SU-DHL-6 (cell line): ENCODE data around the gene IL10RA.

Source experiments
- H2AFZ ChIP-seq: fragments of 200-600 bp; sonication (generic); 2 replicates; pipeline ENCODE4 v1.6.1; 2014; ENCODE audit warnings: low read depth, mild to moderate bottlenecking, moderate library complexity, mixed read lengths, antibody characterized with exemption, low read length; ENCODE audit not compliant: severe bottlenecking
- H3F3A ChIP-seq: fragments of 200-600 bp; shearing (Covaris generic); 2 replicates; pipeline ENCODE4 v1.6.0; 2016; ENCODE audit warnings: antibody characterized with exemption, mild to moderate bottlenecking; ENCODE audit not compliant: insufficient read depth
- H3K27ac ChIP-seq: fragments of 200-600 bp; sonication (generic); 2 replicates; pipeline ENCODE4 v1.5.1; 2016; ENCODE audit warnings: low read depth, mild to moderate bottlenecking, low read length, moderate library complexity, mixed read lengths
- H3K27me3 ChIP-seq: fragments of 200-600 bp; sonication (generic), shearing (Covaris generic); 2 replicates; pipeline ENCODE4 v1.6.0; 2014; ENCODE audit warnings: mild to moderate bottlenecking, low read length
- H3K36me3 ChIP-seq: fragments of 200-600 bp; sonication (generic); 2 replicates; pipeline ENCODE4 v1.6.1; 2014; ENCODE audit warnings: mild to moderate bottlenecking, low read length, mixed read lengths
- H3K4me2 ChIP-seq: fragments of 300-600, 200-600 bp; shearing (Covaris generic), sonication (generic); 2 replicates; pipeline ENCODE4 v1.6.0; 2014; ENCODE audit warnings: low read length, low read depth, mild to moderate bottlenecking; ENCODE audit not compliant: poor library complexity, severe bottlenecking
- H3K4me3 ChIP-seq: fragments of 200-600 bp; sonication (generic); 2 replicates; pipeline ENCODE4 v1.5.1; 2014; ENCODE audit warnings: antibody characterized with exemption, low read length, mild to moderate bottlenecking, mixed read lengths; ENCODE audit not compliant: insufficient read depth, poor library complexity, severe bottlenecking
- H3K79me2 ChIP-seq: fragments of 200-600 bp; sonication (generic); 2 replicates; pipeline ENCODE4 v1.6.1; 2014; ENCODE audit warnings: mild to moderate bottlenecking, low read length, moderate library complexity; ENCODE audit not compliant: insufficient read depth
- H3K9ac ChIP-seq: fragments of 200-600 bp; sonication (generic); 2 replicates; pipeline ENCODE4 v1.7.0; 2014; ENCODE audit warnings: mild to moderate bottlenecking, low read length
- H3K9me2 ChIP-seq: fragments of 200-600 bp; sonication (generic); replicated peaks from 2 replicates; pipeline ENCODE4 v1.6.1; 2014; ENCODE audit warnings: low read length; ENCODE audit not compliant: insufficient read depth
- H3K9me3 ChIP-seq: fragments of 200-600 bp; sonication (generic); 2 replicates; pipeline ENCODE4 v1.6.1; 2014; ENCODE audit warnings: low read length, mixed read lengths; ENCODE audit not compliant: insufficient read depth
- H4K20me1 ChIP-seq: fragments of 200-600 bp; sonication (generic); 2 replicates; pipeline ENCODE4 v1.6.1; 2014; ENCODE audit warnings: low read depth, mild to moderate bottlenecking, antibody characterized with exemption, low read length, moderate library complexity, mixed read lengths
- EZH2phosphoT487 ChIP-seq: fragments of 200-600 bp; sonication (generic), shearing (Covaris generic); conservative IDR thresholded peaks from 2 replicates; pipeline ENCODE4 v1.6.1; 2018; ENCODE audit warnings: mild to moderate bottlenecking, antibody characterized with exemption, low read length, moderate library complexity, mixed read lengths
- TF ChIP-seq, protein P1 (sequence below): fragments of 200-600 bp; sonication (generic); IDR thresholded peaks from one replicate; pipeline ENCODE4 v1.5.1; 2017; ENCODE audit warnings: antibody characterized with exemption, mild to moderate bottlenecking, low read length, moderate library complexity; ENCODE audit not compliant: insufficient read depth, poor library complexity, severe bottlenecking

IL10RA gene

DNA sequence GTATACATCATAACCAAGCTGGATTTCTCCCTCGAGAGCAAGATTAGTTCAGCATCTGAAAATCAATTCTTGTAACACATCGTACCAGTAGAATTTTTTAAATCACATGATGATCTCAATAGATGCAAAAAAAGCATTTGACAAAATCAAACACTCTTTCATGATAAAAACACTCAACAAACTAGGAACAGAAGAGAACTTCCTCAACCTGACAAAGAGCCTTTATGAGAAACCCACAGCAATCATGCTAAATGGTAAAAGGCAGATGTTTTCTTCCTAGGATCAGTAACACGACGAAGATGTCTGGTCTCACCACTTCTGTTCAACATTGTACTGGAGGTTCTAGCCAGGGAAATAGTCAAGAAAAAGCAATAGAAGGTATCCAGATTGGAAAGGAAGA lies 56.6 kb downstream of the IL10RA start:
- Histone ChIP-seq H3K9me2 (no peaks in the 10 kb centered on the region), H3K27ac (no peak overlapping the region), H3K4me2 (no peak overlapping the region), H4K20me1 (no peaks in the 10 kb centered on the region), H3K79me2 (no peaks in the 10 kb centered on the region), H2AFZ (no peak overlapping the region), H3K36me3 (no peaks in the 10 kb centered on the region), H3F3A (no peaks in the 10 kb centered on the region), H3K9ac (no peak overlapping the region), H3K9me3 (no peaks in the 10 kb centered on the region), H3K4me3 (no peak overlapping the region), H3K27me3 (no peaks in the 10 kb centered on the region)
- no peak for TF ChIP-seq EZH2phosphoT487
- TF ChIP-seq, protein P1, sequence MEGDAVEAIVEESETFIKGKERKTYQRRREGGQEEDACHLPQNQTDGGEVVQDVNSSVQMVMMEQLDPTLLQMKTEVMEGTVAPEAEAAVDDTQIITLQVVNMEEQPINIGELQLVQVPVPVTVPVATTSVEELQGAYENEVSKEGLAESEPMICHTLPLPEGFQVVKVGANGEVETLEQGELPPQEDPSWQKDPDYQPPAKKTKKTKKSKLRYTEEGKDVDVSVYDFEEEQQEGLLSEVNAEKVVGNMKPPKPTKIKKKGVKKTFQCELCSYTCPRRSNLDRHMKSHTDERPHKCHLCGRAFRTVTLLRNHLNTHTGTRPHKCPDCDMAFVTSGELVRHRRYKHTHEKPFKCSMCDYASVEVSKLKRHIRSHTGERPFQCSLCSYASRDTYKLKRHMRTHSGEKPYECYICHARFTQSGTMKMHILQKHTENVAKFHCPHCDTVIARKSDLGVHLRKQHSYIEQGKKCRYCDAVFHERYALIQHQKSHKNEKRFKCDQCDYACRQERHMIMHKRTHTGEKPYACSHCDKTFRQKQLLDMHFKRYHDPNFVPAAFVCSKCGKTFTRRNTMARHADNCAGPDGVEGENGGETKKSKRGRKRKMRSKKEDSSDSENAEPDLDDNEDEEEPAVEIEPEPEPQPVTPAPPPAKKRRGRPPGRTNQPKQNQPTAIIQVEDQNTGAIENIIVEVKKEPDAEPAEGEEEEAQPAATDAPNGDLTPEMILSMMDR, result no peak

DNA sequence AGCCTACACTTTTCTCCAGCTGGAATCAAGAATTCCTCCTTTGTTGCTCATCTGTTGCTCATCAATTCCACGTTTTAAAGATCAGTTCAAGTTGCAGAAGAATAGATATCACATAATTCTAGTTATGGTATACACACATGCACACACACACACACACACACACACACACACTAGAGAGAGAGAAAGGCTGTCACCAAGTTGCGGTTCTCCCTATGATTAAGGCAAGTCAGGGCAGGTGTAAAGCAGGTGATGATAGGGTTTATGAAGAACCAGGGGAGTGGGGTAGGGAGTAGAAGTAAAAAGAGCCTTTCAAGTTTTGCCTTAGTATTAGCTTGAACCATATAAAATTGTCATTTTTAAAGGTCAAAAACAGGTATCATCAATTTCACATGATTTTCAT lies 59.0 kb downstream of the IL10RA start:
- TF ChIP-seq, protein P1, result no peak
- no peak for TF ChIP-seq EZH2phosphoT487

DNA sequence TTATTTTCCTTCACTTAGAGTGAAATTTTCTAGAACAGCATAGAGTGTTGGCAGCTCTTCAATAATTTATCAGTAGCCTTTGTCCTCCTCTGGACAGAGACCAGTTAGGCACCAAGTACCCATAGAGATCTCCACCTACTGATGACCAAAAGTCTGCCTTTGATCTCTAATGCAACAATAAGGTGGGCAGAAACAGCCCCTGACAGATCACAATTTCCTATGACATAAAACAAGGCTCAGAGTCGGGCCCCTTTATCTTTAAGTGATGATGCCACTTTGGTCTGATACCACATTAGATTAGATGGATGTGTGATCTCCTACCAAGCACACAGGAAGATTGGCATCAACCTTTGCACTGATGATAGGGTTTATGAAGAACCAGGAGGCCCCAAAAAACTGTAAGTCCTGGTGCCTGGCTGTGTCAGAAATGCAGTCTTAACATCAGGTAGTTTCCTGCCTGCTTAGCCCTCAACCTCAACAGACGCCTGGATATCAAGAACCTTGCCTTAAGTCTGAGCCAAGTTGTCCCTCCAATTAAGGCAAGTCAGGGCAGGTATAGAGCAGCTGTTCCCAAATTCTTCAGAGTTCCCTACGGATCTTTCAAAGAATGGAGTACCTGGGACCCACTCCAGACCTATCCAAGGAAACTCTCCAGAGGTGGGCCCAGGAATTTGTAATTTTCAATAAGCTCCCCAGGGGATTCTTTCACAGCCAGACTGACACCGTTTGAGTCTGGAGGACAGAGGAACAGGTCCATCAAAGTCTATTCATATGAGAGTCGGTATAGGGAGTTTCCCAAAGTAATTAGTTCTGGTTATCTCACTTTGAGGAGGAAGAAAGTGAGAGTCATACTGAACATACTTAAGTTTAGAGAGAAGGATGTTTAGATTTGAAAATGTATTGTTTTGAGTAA lies 60.1 kb downstream of the IL10RA start:
- H3K4me3 ChIP-seq, result no peak overlapping the region
- H3K4me2 ChIP-seq, result no peak overlapping the region
- H3K36me3 ChIP-seq, result no peaks in the 10 kb centered on the region
- H3K27me3 ChIP-seq, result no peaks in the 10 kb centered on the region
- H3K9me3 ChIP-seq, result no peaks in the 10 kb centered on the region
- H3K27ac ChIP-seq, result no peak overlapping the region
- no peaks in the 10 kb centered on the region for H3K9me2 ChIP-seq
- H3F3A ChIP-seq, result no peaks in the 10 kb centered on the region
- no peaks in the 10 kb centered on the region for H3K79me2 ChIP-seq
- H2AFZ ChIP-seq, result no peak overlapping the region
- no peak overlapping the region for H3K9ac ChIP-seq
- TF ChIP-seq EZH2phosphoT487, result no peak
- TF ChIP-seq, protein P1, result no peak
- no peaks in the 10 kb centered on the region for H4K20me1 ChIP-seq

More for the DNA sequence above, 59.0 kb downstream of the IL10RA start:
- Histone ChIP-seq H3K27me3 (no peaks in the 10 kb centered on the region), H3K9ac (no peak overlapping the region), H3K9me3 (no peaks in the 10 kb centered on the region), H4K20me1 (no peaks in the 10 kb centered on the region), H3K79me2 (no peaks in the 10 kb centered on the region), H2AFZ (no peak overlapping the region), H3K9me2 (no peaks in the 10 kb centered on the region), H3K27ac (no peak overlapping the region), H3K36me3 (no peaks in the 10 kb centered on the region), H3F3A (no peaks in the 10 kb centered on the region), H3K4me3 (no peak overlapping the region), H3K4me2 (no peak overlapping the region)
